HG02852 (cell line): Measurements from ENCODE around the gene PLXDC2.
"Not testable (repeated sequence)": the region's sequence is repeated elsewhere in the genome, so short reads cannot be mapped to it uniquely, and the experiment has no call there.

Experiments
- ATAC-seq: cut with Tn5 transposase; IDR thresholded peaks from one replicate; pipeline ENCODE4 v1.9.1; 2021; ENCODE audit warnings: mild to moderate bottlenecking, moderate library complexity; ENCODE audit not compliant: unreplicated experiment

The PLXDC2 gene

GRCh38 chr10:19970256-19970655 is 154.0 kb downstream of the PLXDC2 start:
- no peak for ATAC-seq

DNA sequence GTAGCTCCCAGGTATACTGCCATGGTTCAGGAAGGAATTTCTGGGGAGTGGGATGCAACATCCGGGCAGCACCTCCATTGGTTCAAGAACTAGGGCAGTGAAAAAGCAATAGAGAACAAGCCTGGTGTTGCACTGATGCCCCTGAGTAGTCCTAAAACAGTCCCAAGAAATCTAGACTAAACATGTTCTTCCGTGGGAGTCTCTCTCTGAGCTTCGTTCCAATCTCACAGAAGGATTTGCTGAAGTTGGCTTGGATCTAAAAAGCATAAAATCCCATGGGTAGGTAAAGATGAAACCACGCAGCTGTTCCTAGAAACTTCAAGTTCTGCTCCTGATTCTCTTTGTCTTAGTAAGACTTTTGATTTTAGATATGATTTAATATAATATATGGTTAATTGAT is 154.5 kb downstream of the PLXDC2 start:
- no peak for ATAC-seq

GRCh38 chr10:19971343-19972052 is 155.3 kb downstream of the PLXDC2 start:
- ATAC-seq = no peak

DNA sequence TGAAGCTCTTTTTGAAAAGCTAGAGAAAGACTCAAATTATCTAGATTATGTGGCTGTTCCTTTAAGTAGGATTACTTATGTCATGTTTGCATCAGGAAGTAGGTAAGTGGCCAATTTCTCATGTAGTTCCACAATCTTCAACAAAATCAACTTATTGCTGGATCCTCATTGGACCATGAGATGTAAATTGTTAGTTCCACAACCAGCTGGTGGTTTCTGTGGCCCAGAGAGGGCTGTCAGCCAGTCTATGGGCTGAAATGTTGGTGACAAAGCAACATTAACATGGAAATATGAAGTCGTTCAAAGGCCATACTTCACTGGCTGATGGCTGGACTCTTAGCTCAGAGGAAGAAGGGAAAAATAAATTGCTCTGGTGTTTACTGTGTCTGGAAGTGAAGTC is 157.9 kb downstream of the PLXDC2 start:
- ATAC-seq = no peak

GRCh38 chr10:19974554-19974953 is 158.3 kb downstream of the PLXDC2 start:
- ATAC-seq = no peak

DNA sequence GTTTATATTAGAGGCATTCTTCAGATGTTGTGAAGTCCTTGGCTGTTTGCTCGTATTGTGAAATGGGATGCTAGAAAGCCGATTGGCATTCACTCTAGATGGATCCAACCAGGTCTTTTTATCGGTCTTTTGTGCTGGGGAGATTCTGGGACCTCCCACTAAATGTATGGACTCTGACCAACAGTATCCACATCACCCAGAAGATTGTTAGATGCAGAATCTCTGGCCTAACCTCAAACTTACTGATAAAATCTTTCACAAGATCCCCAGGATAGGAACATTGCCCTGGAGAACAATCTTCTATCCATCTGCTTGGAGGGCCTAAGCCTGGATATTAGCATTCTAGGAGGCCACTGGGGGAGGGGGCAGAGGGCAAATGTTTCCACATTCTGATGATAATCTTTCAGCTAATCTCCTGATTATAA is 160.9 kb downstream of the PLXDC2 start:
- no peak for ATAC-seq

GRCh38 chr10:19979628-19980027 is 163.4 kb downstream of the PLXDC2 start:
- ATAC-seq = no peak

DNA sequence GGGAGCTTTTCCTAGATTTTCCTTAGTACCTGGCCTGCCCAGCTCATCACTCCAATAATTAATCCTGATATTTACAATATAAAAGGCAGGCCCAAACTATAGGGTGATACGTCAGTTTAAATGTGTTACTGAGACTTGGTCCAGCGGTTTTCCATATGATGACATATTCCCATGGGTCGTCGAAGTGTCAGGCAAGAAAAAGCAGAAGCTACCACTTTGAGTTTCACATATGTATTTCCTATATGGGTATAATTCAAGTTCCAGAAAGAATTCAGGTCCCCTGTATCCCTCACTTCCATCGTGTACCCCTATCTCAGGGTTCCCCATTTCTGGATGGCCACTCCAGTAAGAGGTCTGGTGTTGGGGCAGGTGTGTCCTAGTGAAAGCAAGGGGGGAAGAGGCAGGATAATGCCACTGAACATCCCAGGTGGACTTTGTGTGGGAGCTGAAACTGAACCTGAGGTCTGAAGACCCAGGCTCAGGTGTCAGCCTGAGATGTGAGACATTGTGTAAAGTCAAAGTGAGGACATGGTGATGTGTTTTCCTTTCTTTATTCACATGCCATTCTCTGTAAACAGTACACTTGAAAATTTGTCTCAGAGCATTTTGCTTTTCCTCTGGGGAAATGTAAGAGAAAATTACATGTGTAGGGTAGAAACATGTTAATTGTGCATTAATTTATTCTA is 167.8 kb downstream of the PLXDC2 start:
- ATAC-seq = no peak

DNA sequence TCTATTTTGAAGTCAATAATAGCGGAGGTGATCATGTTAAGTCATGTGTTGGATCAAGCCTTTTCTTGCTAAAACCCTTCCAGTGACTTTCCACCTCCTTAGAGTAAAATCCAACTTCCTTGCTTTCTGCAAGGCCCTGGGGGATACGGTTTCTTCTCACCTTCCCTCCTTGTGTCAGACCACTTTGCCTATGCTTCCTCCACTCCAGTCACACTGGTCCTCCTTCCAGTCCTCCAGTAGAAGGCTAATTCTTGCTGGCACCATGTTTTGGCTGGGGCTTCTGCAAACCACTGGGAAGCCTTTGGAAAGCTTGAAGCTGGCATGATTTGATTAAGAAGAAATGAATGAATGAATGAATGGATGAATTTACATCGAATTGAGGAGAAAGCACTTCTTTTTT is 169.5 kb downstream of the PLXDC2 start:
- no peak for ATAC-seq

- ATAC-seq = no peak
These were observed 170.4 kb downstream of the PLXDC2 start for GRCh38 chr10:19986591-19986990.

DNA sequence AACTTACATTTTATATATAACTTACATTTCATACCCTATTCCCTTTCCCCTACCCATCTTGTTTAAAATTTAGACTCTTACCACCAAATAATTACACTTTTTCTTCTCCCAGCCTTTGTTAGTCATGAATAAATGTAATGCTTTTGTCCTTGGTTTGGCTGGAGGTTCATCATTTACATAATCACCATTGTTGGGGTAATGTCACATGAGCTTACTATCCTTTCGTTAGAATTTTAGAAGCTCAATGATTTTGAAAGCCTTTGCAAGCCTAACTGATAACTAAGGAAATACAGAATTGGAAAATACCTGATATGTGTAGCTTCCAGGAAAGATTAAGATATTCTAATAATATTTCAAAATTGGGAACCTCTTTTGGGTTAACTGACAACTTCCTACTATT is 171.7 kb downstream of the PLXDC2 start:
- ATAC-seq = no peak

DNA sequence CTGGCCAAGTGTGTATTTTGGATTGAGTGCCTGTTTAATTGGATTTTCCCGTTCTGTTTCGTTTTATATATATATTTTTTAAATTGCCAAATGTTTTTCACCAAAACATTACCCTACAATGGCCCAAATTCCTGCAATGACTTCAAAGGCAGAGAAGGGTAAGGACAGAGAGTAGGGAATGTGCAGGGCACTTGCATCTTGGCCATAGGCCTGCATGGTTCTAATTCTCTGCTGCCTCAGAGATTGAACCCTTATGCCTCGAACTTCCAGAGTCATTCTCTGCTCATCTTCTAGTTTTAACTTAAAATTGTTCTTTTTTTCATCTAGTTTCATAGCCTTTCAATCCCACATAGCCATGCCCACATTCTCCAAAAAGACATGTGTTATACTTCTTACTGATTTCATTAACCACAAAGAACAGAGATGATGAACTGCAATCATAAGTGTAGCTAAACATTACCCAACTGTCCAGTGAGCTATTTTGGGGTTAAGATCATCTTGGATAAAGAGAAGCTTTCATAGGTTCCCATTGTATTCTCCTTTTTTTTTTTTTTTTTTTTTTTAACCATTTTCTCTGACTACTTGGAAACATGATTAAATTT is 177.6 kb downstream of the PLXDC2 start:
- no peak for ATAC-seq

DNA sequence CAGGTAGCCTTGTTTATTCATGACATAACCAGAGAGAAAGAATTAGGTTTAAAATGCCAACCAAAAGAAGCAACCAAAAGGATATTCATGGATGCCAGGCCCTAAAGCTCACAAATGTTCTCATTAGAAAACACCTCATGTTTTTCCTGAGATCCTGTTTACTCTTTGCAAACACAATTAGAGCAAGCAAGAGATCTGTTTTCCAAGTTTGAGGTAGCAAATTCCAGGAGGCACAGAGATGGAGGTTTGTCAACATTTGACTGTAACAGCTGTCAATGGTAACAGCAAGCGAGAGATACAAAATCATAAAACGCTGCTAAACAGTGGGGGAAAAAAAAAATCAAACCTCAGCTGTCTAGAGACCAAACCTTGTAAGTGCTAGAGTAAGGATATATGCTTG is 182.2 kb downstream of the PLXDC2 start:
- no peak for ATAC-seq

GRCh38 chr10:19999431-19999830 is 183.2 kb downstream of the PLXDC2 start:
- no peak for ATAC-seq

DNA sequence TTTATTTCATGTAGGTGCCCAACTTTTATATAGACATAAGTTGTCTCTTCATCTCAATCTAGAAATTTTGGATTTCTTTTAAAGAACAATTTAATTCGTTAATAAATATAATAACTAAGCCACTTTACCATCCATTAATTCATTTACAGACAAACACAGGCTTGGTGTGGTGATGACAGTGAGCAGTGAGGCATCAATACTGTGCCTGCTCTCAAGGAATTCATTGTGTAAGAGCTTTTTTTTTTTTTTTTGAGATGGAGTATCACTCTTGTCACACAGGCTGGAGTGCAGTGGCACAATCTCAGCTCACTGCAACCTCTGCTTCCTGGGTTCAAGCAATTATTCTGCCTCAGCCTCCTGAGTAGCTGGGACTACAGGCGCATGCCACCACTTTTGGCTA is 185.8 kb downstream of the PLXDC2 start:
- not testable (repeated sequence) for ATAC-seq

- ATAC-seq = no peak
These were observed 186.4 kb downstream of the PLXDC2 start for GRCh38 chr10:20002657-20003056.

DNA sequence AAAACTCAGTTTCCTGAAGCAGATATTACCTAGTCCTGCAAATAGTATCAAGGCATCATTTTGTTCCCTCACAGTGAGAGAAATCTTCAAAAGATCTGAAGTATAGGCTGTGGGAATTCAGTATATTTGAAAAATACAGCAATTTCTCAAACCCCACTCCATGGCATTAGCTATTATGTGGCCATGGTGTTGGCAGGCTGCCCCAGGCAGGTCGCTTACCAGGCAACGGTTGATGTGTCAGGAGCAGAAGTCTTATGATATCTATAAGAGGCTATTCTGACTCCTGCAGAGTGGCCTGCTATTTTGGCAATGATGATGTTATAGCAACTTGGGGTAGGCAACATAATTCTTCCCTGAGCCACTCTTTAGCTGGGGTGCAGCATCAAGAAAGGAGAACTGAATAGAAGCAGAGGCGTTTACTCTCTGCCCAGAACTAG is 187.9 kb downstream of the PLXDC2 start:
- peak; percentile 26 for ATAC-seq

GRCh38 chr10:20005638-20006037 is 189.4 kb downstream of the PLXDC2 start:
- no peak for ATAC-seq

DNA sequence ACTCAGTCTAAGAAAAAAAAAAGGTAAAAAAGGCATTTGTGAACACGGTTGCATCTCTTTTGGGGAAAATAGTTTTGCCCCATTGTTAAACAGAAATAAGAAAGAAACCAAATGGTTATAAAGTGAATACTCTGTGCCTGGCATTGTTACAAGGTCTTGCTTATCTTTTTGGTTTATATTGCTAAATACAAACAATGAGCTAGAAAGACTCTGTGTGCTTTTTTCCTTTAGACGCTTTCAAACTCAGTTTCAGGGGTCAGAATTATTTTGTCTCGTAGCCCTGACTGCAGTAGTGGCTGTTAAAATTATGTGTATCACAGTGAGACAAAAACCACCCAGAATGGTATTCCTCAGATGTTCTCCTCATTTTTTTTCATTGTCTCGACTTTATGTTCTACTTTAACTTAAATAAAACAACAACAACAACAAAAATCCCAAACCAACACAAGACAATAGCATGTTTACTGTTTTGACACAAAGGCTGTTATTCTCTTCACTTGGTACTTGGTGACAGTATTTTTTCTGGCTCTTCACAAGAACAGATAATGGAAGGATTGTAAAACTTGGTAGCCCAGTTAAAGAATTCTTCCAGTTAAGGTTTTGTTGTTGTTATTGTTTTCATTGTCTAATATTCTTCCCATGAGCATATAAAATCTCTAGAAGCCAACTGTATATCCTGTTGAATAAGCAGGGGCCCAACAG is 190.1 kb downstream of the PLXDC2 start:
- ATAC-seq = no peak

GRCh38 chr10:20007426-20007825 is 191.2 kb downstream of the PLXDC2 start:
- ATAC-seq = no peak

- ATAC-seq = no peak
These were observed 197.9 kb downstream of the PLXDC2 start for GRCh38 chr10:20013991-20014750.
